Measurements from ENCODE around the gene ACSM6.

DNA sequence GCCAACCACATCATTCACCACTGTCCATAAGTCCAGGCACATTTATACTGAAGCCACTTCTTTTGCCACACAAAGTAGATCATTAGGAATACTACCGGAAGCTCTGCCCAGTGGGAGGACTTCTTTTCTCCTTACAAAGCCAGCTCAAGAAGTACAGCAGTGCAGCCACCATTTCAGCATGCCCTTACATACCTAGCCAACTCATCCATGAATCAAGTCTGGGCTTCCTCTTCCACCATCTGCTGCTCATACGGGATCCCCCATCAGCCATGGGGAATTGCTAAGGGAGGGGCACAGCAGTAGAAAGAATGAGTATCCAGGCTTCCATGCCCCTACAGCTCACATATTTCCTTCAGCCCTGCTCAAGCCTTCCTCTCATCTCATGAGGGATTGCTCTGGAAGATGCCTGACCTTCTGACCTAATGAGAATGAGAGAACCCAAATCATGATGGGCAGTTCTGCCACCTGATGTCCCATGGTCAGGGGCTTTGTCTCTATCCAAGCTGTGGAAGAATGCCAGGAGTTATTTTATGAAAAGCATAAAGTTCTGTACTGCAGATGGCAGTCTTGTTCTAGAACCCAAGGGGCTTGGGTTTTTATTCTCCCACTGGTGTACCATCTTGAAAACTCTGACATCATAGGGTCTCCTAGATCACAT lies 39.5 kb downstream of the ACSM6 start:
- TF ChIP-seq EP300 (IDR thresholded peaks at IDR 0.05) (no peak), POLR2A (IDR thresholded peaks at IDR 0.05) (no peak)
- TF ChIP-seq, protein P1, sequence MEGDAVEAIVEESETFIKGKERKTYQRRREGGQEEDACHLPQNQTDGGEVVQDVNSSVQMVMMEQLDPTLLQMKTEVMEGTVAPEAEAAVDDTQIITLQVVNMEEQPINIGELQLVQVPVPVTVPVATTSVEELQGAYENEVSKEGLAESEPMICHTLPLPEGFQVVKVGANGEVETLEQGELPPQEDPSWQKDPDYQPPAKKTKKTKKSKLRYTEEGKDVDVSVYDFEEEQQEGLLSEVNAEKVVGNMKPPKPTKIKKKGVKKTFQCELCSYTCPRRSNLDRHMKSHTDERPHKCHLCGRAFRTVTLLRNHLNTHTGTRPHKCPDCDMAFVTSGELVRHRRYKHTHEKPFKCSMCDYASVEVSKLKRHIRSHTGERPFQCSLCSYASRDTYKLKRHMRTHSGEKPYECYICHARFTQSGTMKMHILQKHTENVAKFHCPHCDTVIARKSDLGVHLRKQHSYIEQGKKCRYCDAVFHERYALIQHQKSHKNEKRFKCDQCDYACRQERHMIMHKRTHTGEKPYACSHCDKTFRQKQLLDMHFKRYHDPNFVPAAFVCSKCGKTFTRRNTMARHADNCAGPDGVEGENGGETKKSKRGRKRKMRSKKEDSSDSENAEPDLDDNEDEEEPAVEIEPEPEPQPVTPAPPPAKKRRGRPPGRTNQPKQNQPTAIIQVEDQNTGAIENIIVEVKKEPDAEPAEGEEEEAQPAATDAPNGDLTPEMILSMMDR (IDR thresholded peaks at IDR 0.05): no peak

Data from tibial nerve (tissue), 4 donors.